GM10266 (cell line): ENCODE data around the gene ZMYM4.

ENCODE experiments used
- DNase-seq: peaks from one replicate; pipeline ENCODE4 v3.0.0; 2012; ENCODE audit errors: extremely low spot score
- CTCF ChIP-seq: IDR thresholded peaks from 2 replicates; pipeline ENCODE4 v1.5.1; 2012; ENCODE audit warnings: mild to moderate bottlenecking, low read depth; ENCODE audit not compliant: control insufficient read depth, insufficient read depth; ENCODE audit errors: missing control alignments

Gene ZMYM4

DNA sequence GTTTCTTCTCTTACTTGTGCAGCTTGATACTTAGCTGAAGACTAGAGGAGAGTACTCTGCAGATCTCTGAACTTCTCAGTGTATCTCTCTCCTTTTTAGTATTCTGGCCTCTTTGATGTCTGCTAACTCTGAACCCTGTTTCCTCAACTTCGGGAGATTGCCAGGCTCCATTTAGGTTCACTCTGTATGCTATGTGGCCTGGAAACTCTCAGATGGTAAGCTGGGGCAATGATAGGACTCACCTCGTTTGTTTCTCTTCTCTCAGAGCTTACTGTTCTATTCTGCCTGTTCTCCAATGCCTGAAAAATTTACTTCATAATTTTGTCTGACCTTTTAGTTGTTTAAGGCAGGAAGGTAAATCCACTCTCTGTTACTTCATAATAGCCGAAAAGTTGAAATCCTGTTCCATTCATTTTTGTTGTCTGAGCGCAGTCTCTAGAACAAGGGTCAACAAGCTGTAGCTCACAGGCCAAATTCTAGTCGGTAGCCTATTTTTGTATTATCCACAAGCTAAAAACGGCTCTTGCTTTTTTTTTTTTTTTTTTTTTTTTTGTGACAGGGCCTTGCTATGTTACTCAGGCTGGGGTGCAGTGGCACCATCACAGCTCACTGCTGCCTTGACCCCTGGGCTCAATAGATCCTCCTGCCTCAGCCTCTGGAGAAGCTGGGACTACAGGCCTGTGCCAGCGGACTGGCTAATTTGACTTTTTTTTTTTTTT, 33.3 kb downstream of the ZMYM4 start:
- DNase-seq: no peak
- no peak for TF ChIP-seq CTCF

DNA sequence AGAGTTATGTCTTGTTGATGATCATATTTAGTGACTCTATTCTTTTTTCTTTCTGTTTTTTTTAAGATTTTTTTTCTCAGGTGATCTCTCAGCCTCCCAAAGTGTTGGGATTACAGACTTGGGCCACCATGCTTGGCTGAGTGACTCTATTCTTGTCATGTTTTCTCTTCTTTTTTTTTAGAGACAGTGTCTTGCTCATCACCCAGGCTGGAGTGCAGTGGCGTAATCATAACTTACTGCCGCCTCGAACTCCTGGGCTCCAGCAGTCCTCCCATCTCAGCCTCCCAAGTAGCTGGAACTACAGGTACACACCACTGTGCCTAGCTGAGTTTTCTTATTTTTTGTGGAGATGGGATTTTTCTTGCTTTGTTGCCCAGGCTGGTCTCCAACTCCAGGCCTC, 36.9 kb downstream of the ZMYM4 start:
- no peak for DNase-seq
- TF ChIP-seq CTCF: no peak

DNA sequence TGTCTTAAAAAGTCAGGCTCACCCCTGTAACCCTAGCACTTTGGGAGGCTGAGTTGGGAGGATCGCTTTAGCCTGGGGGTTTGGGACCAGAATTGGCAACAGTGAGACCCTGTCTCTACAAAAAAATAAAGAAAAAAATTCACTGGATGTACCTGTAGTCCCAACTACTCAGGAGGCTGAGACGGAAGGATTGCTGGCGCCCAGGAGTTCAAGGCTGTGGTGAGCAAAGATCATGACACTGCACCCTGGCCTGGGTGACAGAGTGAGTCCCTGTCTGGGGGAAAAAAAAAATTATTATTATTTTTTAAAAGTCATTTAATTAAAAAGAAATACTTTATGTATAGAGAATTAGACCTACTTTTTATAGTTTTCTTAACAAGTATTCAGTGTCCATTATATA, 47.1 kb downstream of the ZMYM4 start:
- DNase-seq: no peak
- no peak for TF ChIP-seq CTCF

GRCh38 chr1:35316264-35316663, 47.8 kb downstream of the ZMYM4 start:
- DNase-seq: no peak

DNA sequence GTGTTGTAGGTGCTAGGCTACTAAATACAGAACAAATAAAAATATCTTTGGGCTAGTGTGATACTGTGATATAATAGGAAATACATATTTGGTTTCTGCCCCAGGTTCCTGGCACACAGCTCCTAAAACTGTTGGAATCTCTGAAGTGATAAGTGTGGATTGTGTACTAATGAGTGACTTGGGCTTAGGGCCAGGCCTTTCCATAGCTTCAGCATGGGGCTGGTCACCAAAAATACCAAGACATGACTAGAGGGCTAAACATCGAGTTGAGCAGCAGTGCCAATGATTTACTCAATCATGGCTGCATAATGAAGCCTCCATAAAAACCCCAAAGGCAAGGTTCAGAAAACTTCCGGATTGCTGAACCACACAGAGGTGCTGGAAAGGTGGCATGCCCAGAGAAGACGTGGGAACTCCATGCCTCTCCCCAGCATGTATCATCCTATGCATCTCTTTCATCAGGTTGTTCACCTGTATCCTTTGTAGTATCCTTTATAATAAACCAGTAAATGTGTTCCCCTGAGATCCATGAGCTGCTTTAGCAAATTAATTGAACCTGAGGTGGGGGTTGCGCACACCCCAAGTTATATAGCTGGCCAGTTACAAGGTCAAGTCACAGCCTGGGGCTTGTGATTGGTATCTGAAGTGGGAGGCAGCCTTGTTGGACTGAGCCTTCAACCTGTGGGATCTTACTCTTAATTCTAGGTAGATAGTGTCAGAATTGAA, 51.6 kb downstream of the ZMYM4 start:
- DNase-seq: no peak
- TF ChIP-seq CTCF: no peak

More at GRCh38 chr1:35316264-35316663, 47.8 kb downstream of the ZMYM4 start:
- no peak for TF ChIP-seq CTCF

DNA sequence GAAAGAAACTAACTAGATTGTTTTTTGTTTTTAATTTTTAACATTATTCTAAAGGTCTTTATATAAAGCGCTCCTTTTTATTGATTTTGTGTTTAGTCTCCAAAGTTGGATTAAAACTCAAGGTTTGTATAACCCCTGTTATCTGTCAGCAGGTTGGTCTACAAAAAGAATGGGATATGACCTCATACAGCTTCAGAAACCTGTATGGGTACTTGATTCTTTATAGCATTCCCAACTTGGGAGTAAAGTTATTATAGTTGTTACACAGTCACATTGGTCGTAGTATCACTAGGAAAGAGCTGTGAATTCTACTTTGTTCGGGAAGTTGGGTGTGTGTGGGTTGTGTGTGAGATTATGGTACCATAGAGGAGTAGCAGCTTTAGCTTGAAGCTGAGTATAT, 52.4 kb downstream of the ZMYM4 start:
- no peak for TF ChIP-seq CTCF
- no peak for DNase-seq

DNA sequence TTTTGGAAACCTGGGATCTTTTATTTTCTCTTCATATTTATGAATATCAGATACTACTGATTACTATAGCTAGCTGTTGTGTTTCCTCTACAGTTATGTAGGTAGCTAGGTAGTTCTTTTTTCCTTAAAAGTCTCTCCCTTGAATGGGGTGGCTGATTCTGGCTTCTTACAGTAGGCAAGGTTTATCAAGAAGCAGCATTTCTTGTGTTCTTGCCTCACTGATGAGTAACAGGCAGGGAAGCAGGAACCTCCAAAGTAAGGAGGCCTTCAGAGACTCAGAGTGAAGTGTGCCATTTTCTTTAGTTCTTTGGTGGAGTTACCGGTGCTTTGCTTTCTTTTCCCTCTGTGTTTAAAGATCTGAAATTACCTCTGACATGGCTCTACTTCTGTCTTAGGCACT, 56.0 kb downstream of the ZMYM4 start:
- no peak for DNase-seq
- no peak for TF ChIP-seq CTCF
